ENCODE data around the gene PRKG1. TPM values are rescaled to one million over a fixed set of nuclear protein-coding genes. Genes with fewer than 3 reads are reported as not detected.

Gene PRKG1
- total RNA-seq, 1 experiment from 2014 or later, result 10.4 TPM

GRCh38 chr10:51075043-51075872 is 971 bp downstream of the PRKG1 start:
- no peak overlapping the region for H3T11ph ChIP-seq (ENCODE audit: low read length)
- no peak overlapping the region for H4K8ac ChIP-seq (replicated peaks; ENCODE audit: insufficient read length, low read depth, low read length)
- H4K91ac ChIP-seq (ENCODE audit: insufficient read length, low read depth, low read length), result no peak overlapping the region
- no peaks in the 10 kb centered on the region; the same call in 1 of the 2 replicates for H3K27me3 ChIP-seq (ENCODE audit: insufficient read depth, low read length)
- no peaks in the 10 kb centered on the region for H4K20me1 ChIP-seq (ENCODE audit: control insufficient read depth, insufficient read depth, insufficient read length)
- H3K4me2 ChIP-seq (ENCODE audit: insufficient read depth, insufficient read length, low read length), result peak overlapping the region; percentile 78
- no peak overlapping the region for H3K18ac ChIP-seq (ENCODE audit: insufficient read length, low read depth, low read length)
- no peak overlapping the region for H2AK5ac ChIP-seq (ENCODE audit: insufficient read length, low read length)
- H3K4ac ChIP-seq (ENCODE audit: low read depth, low read length), result no peak overlapping the region
- no peaks in the 10 kb centered on the region for H3K79me1 ChIP-seq (ENCODE audit: insufficient read depth, low read depth, low read length, poor library complexity, severe bottlenecking)
- H3K9ac ChIP-seq (ENCODE audit: extremely low read depth, insufficient read length, low read length), result peak overlapping the region; percentile 71
- no peak overlapping the region for H2BK15ac ChIP-seq (ENCODE audit: low read depth, low read length)
- peaks cover 17% of the 10 kb centered on the region for H3K23me2 ChIP-seq (ENCODE audit: insufficient read length, low read depth, low read length, poor library complexity, severe bottlenecking)
- Mint-ChIP-seq H3K4me3 (peak overlapping the region; percentile 93 to 94), H3K27ac (peak overlapping the region in 1 of 3 experiments; percentile 32; a peak in 1 of 7 replicates), H3K36me3 (ENCODE audit: insufficient read depth in 1 of 3, low read depth in 3 of 3) (no peaks in the 10 kb centered on the region; a peak in 1 of 7 replicates), H3K9me3 (no peaks in the 10 kb centered on the region), H3K27me3 (ENCODE audit: low read depth) (peaks cover 38% of the 10 kb centered on the region), H3K4me1 (peaks cover 38 to 44% of the 10 kb centered on the region in 2 experiments)
- no peak overlapping the region for H3K56ac ChIP-seq (ENCODE audit: insufficient read length, low read depth, low read length)
- H3K4me1 ChIP-seq (ENCODE audit: insufficient read depth, low read length), result peaks cover 9% of the 10 kb centered on the region
- no peak overlapping the region for H2BK12ac ChIP-seq (ENCODE audit: insufficient read length, low read depth, low read length)
- no peak for DNase-seq
- no peak overlapping the region for H2BK20ac ChIP-seq (ENCODE audit: low read depth, low read length, poor library complexity, severe bottlenecking)
- no peak overlapping the region for H2BK120ac ChIP-seq (ENCODE audit: low read depth, low read length, poor library complexity, severe bottlenecking)
- H2BK5ac ChIP-seq (ENCODE audit: insufficient read length, low read length), result no peak overlapping the region
- TF ChIP-seq CTCF (conservative IDR thresholded peaks at IDR 0.05), result no peak
- no peak overlapping the region for H3K23ac ChIP-seq (ENCODE audit: insufficient read length, low read depth, low read length)
- H2AFZ ChIP-seq (ENCODE audit: low read length), result no peak overlapping the region
- no peak overlapping the region for H3K27ac ChIP-seq (ENCODE audit: insufficient read length, low read depth, low read length)
- H3K14ac ChIP-seq (ENCODE audit: insufficient read depth, low read length), result no peak overlapping the region
- WGBS (ENCODE audit: extremely low coverage, insufficient read length, low lambda C conversion rate), result no CpG with 5 or more reads among the region's 18 CpGs
- no peaks in the 10 kb centered on the region for H3K9me3 ChIP-seq (ENCODE audit: control insufficient read depth, low read depth, low read length)
- no peak overlapping the region for H4K5ac ChIP-seq (ENCODE audit: insufficient read length, low read depth, low read length)
- H3K79me2 ChIP-seq (ENCODE audit: insufficient read depth, low read length), result no peaks in the 10 kb centered on the region

Data from H9 (cell line).